Activated naive CD4-positive, alpha-beta T cell treated with anti-CD3 and anti-CD28 coated beads, Interleukin-2, amount 50 U/mL, for 24 hours (primary cell): Measurements from ENCODE around the gene PDE3B.
A peak's percentile ranks its signal among the peaks of the same experiment; 100 is the strongest.
"Not testable (repeated sequence)": the region's sequence is repeated elsewhere in the genome, so short reads cannot be mapped to it uniquely, and the experiment has no call there.

Experiments used
- H3K27ac Mint-ChIP-seq: one replicate; pipeline ENCODE4 v1.8.0; 2021; ENCODE audit warnings: mild to moderate bottlenecking, mixed read lengths
- H3K27me3 Mint-ChIP-seq: one replicate; pipeline ENCODE4 v1.8.0; 2021; ENCODE audit warnings: mixed read lengths
- H3K36me3 Mint-ChIP-seq: one replicate; pipeline ENCODE4 v1.8.0; 2021; ENCODE audit warnings: mixed read lengths
- H3K4me1 Mint-ChIP-seq: one replicate; pipeline ENCODE4 v1.8.0; 2021; ENCODE audit warnings: mixed read lengths
- H3K4me3 Mint-ChIP-seq: one replicate; pipeline ENCODE4 v1.8.0; 2021; ENCODE audit warnings: mild to moderate bottlenecking, mixed read lengths
- H3K9me3 Mint-ChIP-seq: one replicate; pipeline ENCODE4 v1.8.0; 2021; ENCODE audit warnings: mixed read lengths

PDE3B gene

DNA sequence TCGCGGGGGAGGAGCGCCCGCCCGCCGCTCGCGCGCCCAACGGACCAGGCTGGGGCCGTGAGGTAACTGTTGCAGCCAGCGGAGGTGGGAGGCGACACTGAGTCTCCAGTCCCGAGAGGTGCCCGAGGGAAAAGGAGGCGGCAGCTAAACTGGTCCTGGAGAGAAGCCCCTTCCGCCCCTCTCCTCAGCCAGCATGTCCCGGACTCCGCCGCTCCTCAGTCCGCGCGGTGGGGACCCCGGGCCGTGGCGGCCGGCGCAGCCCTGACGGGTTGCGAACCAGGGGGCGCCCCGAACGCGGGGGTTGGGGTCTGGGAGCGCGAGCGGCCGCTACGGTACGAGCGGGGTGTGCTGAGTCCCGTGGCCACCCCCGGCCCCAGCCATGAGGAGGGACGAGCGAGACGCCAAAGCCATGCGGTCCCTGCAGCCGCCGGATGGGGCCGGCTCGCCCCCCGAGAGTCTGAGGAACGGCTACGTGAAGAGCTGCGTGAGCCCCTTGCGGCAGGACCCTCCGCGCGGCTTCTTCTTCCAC lies at the start of gene PDE3B:
TSS of gene PDE3B (plus strand) at position 108 of the 529 bp plus-strand sequence. CDS start at position 380, 272 bp downstream.
- H3K27ac Mint-ChIP-seq: peak within 1 kb of the TSS; percentile 81
- peaks cover 65% of the 10 kb centered on the region for H3K4me1 Mint-ChIP-seq
- H3K9me3 Mint-ChIP-seq: no peaks in the 10 kb centered on the region
- H3K27me3 Mint-ChIP-seq: no peaks in the 10 kb centered on the region
- no peaks in the 10 kb centered on the region for H3K36me3 Mint-ChIP-seq
- peak within 1 kb of the TSS; percentile 91 for H3K4me3 Mint-ChIP-seq

DNA sequence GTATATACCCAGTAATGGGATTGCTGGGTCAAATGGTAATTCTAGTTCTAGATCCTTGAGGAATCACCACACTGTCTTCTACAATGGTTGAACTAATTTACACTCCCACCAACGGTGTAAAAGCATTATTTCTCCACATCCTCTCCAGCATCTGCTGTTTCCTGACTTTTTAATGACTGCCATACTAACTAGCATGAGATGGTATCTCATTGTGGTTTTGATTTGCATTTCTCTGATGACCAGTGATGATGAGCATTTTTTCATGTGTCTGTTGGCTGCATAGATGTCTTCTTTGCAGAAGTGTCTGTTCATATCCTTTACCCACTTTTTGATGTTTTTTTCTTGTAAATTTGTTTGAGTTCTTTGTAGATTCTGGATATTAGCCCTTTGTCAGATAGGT lies 48.3 kb upstream of the PDE3B start:
- peak overlapping the region; percentile 18 for H3K27ac Mint-ChIP-seq

DNA sequence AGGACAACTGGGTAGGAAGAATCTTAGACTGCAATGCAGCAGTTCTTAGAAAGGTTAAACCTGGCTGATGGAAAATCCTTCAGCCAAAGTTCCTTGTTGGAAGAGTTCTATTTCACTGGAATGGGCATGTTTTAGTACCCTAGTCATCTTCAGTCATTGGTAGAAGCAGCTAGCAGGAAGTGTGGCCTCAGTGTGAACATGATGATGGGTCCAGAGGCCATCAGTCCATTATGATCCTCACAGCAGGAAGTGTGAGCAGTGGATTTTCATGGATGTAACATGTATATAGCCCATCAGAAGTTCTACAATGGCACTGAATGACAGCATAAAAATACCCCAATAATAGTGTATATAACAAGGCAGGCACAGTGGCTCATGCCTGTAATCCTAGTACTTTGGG lies 35.9 kb upstream of the PDE3B start:
- Mint-ChIP-seq H3K4me1 (peaks cover 27% of the 10 kb centered on the region), H3K27me3 (no peaks in the 10 kb centered on the region), H3K27ac (no peak overlapping the region), H3K9me3 (no peaks in the 10 kb centered on the region), H3K4me3 (no peak overlapping the region), H3K36me3 (peaks cover 43% of the 10 kb centered on the region)

More for the DNA sequence above, 48.3 kb upstream of the PDE3B start:
- peaks cover 24% of the 10 kb centered on the region for H3K9me3 Mint-ChIP-seq
- not testable (repeated sequence) for H3K27me3 Mint-ChIP-seq, H3K4me3 Mint-ChIP-seq
- H3K4me1 Mint-ChIP-seq: peaks cover 43% of the 10 kb centered on the region
- H3K36me3 Mint-ChIP-seq: peaks cover 45% of the 10 kb centered on the region

DNA sequence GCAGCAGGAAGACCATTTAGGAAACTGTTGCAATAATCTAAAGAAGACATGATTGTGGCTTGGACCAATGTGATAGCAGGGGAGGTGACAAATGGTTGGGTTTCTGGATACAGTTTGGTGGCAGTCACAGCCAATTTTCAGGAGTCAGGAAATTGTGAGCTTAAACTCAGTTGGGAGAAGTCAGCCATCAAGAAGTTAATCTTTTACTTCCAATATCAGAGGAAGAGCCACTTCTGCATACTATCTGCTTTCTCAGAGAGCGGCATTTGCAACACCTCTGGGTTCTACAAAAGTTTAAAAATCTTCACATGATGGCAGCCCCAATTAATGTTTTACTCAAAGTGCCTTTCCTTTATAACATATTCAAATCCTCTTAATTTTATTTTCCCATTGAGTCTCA lies 33.7 kb upstream of the PDE3B start:
- peaks cover 40% of the 10 kb centered on the region for H3K36me3 Mint-ChIP-seq
- H3K27ac Mint-ChIP-seq: no peak overlapping the region
- no peaks in the 10 kb centered on the region for H3K9me3 Mint-ChIP-seq
- no peaks in the 10 kb centered on the region for H3K27me3 Mint-ChIP-seq
- peaks cover 41% of the 10 kb centered on the region for H3K4me1 Mint-ChIP-seq
- H3K4me3 Mint-ChIP-seq: no peak overlapping the region

DNA sequence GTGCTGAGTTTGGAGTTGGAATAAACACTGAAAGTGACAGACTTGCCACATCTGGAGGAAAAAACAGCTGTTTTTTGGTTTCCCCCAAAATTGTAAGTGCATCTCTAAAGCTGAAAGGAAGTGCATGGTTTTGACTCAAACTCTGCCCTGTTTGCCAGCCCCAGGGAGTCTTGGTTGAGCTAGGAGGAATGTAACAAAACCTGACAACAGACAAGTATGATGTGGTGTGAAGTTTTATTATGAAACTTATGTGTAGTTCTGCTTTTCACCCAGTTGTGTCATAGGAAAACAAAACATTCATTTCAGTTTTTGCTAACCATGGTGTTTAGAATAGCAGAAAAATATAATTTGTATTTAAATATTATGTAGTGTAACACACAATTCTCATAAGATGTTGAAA lies 31.7 kb upstream of the PDE3B start:
- no peak overlapping the region for H3K4me3 Mint-ChIP-seq
- H3K27ac Mint-ChIP-seq: peak overlapping the region; percentile 38
- peaks cover 24% of the 10 kb centered on the region for H3K36me3 Mint-ChIP-seq
- no peaks in the 10 kb centered on the region for H3K27me3 Mint-ChIP-seq
- H3K9me3 Mint-ChIP-seq: no peaks in the 10 kb centered on the region
- H3K4me1 Mint-ChIP-seq: peaks cover 55% of the 10 kb centered on the region

DNA sequence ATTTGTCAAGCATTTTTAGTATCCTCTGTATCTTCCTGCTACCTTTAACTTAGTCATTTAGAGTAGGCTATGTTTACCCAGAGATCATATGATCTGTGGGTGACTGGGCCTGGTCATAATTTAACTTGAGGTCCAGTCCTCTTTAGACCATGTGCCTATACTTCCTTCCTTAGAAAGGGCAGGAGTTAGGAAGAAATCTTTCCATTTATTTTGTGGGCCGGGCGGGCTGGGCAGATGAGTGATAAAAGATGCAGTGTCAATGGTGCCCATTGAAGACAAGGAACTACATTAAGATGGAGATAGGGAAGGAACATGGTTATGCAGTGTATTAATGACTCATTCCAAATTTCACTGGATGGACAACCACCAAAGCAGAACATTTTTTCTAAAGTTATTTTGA lies 30.9 kb upstream of the PDE3B start:
- no peaks in the 10 kb centered on the region for H3K27me3 Mint-ChIP-seq
- peaks cover 21% of the 10 kb centered on the region for H3K36me3 Mint-ChIP-seq

DNA sequence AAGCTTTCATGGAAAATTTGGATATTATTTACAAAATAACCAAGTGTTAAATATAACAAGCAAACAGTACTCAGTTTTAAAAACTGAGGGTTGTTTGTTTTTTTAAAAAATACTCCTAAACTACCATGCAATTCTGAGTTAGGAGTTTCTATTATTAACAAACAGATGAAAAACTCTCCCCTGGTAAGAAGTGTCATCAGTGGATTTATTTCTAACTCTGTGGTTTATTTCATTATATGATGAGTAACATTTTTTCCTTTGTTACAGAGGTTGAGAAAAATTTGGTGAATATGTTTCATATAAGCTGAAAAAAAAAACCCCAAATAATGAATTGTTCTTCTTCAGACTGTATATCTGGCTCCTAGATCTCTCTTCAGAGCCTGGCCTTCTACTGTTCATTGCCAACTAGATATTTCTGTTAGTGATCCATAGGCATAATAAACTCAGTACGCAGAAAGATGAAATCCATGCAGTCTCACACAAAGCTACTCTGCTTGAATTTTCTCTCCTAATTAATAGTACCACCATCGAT lies 29.4 kb upstream of the PDE3B start:
- Mint-ChIP-seq H3K4me1 (peaks cover 74% of the 10 kb centered on the region), H3K27ac (peak overlapping the region; percentile 20)

More for the DNA sequence above, 30.9 kb upstream of the PDE3B start:
- no peaks in the 10 kb centered on the region for H3K9me3 Mint-ChIP-seq
- H3K4me1 Mint-ChIP-seq: peaks cover 62% of the 10 kb centered on the region
- no peak overlapping the region for H3K27ac Mint-ChIP-seq
- H3K4me3 Mint-ChIP-seq: no peak overlapping the region

DNA sequence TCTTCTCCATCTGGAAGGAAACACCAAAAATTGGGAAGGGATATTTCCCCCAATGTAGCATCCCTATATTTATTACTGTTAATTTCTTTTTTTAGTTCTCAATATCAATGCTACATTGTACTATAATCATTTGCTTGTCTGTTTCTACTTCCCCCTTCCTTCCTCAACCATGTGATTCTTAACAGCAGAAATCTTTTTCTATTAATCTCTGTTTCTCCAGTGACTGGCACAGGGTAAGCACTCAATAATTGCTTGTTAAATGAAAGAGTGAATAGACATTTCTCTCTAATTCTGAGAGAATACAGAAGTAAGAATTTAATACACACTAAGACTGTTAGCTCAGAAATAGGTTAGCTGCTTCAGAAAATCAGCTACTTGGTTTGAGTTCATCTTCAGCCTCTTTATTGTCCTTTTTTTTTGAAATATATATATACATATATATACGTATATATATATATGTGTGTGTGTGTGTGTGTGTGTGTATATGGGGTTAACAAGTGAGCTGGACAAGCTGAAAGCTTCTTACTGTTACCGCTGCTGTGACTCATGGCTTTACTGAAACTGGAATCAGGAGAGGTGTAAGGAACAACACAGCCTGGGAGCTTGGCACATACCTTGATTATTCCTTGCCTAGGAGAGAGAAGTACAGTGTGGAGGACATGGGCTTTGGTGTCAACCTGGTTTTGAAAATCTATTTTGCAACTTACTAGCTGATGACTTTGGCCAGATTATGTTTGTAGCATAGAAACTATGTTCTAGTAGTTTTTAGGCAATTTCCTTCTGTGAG lies 26.2 kb upstream of the PDE3B start:
- Mint-ChIP-seq H3K9me3 (no peaks in the 10 kb centered on the region), H3K36me3 (peaks cover 4% of the 10 kb centered on the region)

More for the DNA sequence above, 29.4 kb upstream of the PDE3B start:
- Mint-ChIP-seq H3K36me3 (peaks cover 18% of the 10 kb centered on the region), H3K27me3 (no peaks in the 10 kb centered on the region), H3K4me3 (no peak overlapping the region), H3K9me3 (no peaks in the 10 kb centered on the region)

DNA sequence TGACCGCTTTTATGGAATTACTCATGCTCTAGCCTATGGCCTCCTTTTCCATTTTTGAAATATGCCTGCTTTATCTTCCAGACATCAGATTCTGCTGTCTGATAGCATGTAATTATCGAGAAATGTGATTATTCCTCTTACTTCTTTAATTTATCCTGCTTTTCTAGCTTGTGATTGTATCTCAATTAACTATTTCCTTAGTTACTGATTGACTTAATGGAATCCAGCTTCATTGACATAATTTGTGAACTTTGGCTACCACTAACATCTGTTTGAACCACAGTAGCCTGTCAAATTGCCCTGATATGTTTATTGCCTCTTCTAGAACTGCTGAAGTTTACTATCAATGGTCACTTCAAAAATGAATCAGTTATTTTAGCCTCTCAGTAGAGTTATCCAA lies 25.5 kb upstream of the PDE3B start:
- peaks cover 82% of the 10 kb centered on the region for H3K4me1 Mint-ChIP-seq
- H3K36me3 Mint-ChIP-seq: peaks cover 4% of the 10 kb centered on the region
- H3K27ac Mint-ChIP-seq: no peak overlapping the region
- H3K9me3 Mint-ChIP-seq: no peaks in the 10 kb centered on the region
- H3K4me3 Mint-ChIP-seq: no peak overlapping the region
- no peaks in the 10 kb centered on the region for H3K27me3 Mint-ChIP-seq

More for the DNA sequence above, 26.2 kb upstream of the PDE3B start:
- Mint-ChIP-seq H3K4me3 (no peak overlapping the region), H3K27me3 (no peaks in the 10 kb centered on the region), H3K27ac (no peak overlapping the region), H3K4me1 (peaks cover 80% of the 10 kb centered on the region)

DNA sequence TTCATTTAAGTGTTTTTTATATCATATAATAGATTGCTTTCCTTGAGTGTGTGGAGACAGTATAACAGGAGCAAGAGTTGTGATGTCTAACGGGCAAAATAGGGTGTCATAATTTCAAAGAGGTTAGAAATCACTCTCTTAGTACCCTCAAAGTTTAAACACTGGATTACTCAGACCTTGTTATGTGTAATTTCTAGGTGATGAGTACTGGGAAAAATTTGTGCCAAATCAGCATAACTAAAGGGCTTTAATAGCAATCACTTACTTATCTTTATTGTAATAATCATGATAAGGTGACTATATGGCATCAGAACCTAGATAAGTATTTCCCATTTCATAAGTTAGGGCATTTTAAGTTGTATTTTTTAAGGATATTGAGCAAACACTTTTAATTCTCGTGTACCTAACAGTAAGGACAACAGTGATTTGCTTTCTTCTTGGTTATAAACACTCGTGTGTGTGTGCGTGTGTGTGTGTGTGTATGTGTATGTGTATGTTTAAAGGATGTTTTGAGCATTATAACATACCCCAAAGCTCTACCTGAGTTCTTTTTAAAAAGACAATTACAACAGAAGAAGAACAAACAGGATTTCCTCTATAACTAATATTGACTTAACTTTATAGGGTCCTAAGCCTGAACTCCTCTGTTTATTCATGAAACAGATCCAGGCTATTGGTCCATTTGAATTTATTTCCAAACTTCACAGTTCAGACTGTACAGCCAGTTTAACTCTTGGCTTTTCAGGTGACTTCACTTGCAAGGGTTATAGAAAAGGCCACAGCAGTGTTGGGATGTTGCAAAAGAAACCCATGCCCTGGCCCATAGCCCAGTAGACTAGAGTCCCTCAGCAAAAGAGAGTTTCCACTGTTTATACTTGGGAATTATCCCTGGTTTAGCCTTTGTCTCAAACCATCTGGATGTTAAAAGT lies 23.7 kb upstream of the PDE3B start:
- no peaks in the 10 kb centered on the region for H3K27me3 Mint-ChIP-seq
- H3K4me1 Mint-ChIP-seq: peaks cover 89% of the 10 kb centered on the region
- peaks cover 9% of the 10 kb centered on the region for H3K36me3 Mint-ChIP-seq
- no peak overlapping the region for H3K27ac Mint-ChIP-seq
- H3K4me3 Mint-ChIP-seq: no peak overlapping the region
- no peaks in the 10 kb centered on the region for H3K9me3 Mint-ChIP-seq

DNA sequence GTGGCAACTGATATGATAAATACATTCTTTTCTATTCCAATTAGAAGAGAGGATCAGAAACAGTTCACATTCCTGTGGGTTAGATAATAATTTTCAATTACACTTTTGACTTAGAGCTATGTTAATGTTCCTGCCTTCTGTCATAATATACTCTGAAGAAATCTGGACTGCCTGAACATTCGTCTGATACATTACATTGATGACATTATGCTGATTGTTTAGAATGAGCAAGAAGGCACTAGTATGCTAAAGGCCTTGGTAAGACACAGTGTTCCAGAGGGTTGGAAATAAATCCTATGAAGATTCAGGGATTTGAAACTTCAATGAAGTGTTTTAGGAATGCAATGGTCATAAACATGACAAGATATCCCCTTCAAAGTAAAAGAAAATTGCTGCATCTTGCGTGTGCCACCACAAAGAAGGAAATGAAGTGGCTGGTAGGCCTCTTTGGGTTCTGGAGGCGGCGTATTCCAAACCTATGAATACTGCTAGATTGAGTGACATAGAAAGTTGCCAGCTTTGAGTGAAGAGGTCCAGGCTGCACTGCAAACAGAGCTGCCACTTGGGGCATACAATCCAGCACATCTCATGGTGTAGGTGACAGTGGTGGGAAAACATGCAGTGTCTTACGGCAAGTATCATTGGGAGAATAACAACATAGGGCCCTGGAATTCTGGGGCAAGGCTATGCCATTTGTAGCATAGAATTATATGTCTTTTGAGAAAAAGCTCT lies 21.2 kb upstream of the PDE3B start:
- Mint-ChIP-seq H3K36me3 (peaks cover 9% of the 10 kb centered on the region), H3K4me1 (peaks cover 93% of the 10 kb centered on the region), H3K4me3 (no peak overlapping the region), H3K27ac (no peak overlapping the region), H3K9me3 (no peaks in the 10 kb centered on the region), H3K27me3 (no peaks in the 10 kb centered on the region)

DNA sequence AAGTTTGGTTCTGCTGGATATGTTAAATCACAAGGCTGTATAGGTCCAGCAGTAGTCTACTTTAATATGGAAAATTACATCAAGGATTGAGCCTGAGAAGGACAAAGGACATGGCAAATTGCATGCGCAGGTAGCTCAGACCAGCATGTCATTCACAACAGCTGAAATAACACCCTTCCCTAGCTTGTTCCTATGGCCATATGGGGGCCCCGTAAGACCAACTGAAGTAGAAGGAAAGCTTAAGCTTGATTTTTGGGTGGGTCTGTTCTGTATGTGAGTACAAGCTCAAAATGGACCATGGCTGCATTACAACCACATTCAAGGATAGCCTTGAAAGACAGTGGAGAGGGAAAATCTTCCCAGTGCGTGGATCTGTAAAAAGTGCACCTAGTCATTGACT lies 20.6 kb upstream of the PDE3B start:
- peaks cover 92% of the 10 kb centered on the region for H3K4me1 Mint-ChIP-seq
- no peak overlapping the region for H3K27ac Mint-ChIP-seq
- H3K4me3 Mint-ChIP-seq: no peak overlapping the region
- H3K9me3 Mint-ChIP-seq: no peaks in the 10 kb centered on the region
- peaks cover 7% of the 10 kb centered on the region for H3K36me3 Mint-ChIP-seq
- H3K27me3 Mint-ChIP-seq: no peaks in the 10 kb centered on the region

DNA sequence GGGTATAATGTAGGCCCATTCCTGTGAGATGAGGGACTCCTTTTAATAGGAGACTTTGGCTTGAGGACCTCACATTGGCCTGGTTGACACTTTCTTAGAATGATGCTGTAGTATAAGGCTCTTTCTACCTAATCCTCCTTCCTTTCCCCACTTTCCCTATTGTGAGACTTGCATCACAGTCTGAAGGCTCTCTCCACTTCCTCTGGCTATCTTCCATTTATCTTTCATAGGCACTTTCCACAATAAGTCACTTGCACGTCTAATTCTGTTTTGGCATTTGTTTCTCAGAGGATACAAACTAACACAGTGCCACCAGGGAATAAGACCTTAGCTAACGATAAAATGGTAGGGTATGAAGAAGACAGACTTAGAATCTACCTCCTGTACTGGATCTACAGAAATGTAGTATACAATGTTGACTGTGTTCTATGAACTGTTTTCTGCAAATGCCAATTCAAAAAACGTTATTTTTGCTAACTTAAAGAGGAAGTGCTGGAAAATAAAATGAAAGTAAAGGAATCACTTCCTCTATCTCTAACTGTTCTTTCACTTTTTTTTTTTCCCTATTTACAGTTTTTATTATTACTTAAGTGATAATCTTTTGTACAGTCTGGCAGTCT lies 17.9 kb upstream of the PDE3B start:
- peaks cover 7% of the 10 kb centered on the region for H3K36me3 Mint-ChIP-seq
- H3K9me3 Mint-ChIP-seq: no peaks in the 10 kb centered on the region
- H3K27me3 Mint-ChIP-seq: no peaks in the 10 kb centered on the region
- peak overlapping the region; percentile 1 for H3K4me3 Mint-ChIP-seq
- no peak overlapping the region for H3K27ac Mint-ChIP-seq
- peaks cover 67% of the 10 kb centered on the region for H3K4me1 Mint-ChIP-seq

DNA sequence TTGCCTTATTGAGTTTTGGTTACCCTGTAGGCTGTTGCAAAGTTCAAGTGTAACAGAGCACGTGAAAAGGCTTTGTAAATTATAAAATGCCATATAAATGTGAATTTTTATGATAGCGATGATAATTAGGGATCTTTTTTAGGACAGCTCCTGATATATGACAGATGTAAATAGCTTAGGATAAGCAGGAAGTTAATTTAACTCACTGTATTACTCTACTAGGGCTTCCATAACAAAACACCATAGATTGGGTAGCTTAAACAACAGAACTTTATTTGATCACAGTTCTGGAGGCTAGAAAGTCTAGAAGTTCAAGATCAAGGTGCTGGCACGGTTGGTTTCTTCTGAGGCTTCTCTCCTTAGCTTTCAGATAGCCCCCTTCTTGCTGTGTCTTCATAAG lies 17.0 kb upstream of the PDE3B start:
- Mint-ChIP-seq H3K27me3 (no peaks in the 10 kb centered on the region), H3K4me3 (peak overlapping the region; percentile 1), H3K27ac (peak overlapping the region; percentile 13)

More for the DNA sequence above, 17.0 kb upstream of the PDE3B start:
- no peaks in the 10 kb centered on the region for H3K9me3 Mint-ChIP-seq
- peaks cover 11% of the 10 kb centered on the region for H3K36me3 Mint-ChIP-seq
- H3K4me1 Mint-ChIP-seq: peaks cover 61% of the 10 kb centered on the region
